ENCODE measurements around the gene MAP2K5.
"Not testable (repeated sequence)": the region's sequence is repeated elsewhere in the genome, so short reads cannot be mapped to it uniquely, and the experiment has no call there.

Gene MAP2K5

GRCh38 chr15:67672834-67673233 lies 130.3 kb downstream of the MAP2K5 start:
- not testable (repeated sequence) for DNase-seq (ENCODE audit: low spot score)

DNA sequence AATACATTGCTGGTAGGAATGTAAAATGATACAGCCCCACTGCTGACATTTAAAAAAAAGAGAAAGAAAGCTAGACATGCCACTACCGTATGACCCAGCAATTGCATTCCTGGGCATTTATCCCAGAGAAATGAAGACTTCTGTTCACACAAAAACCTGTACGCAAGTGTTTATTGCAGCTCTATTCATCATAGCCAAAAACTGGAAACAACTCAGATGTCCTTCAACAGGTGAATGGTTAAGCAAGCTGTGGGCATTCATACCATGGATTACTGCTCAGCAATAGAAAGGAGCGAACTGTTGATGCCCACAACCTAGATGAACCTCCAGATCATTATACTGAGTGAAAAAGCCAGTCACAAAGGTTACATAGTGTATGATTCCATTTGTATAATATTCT lies 132.5 kb downstream of the MAP2K5 start:
- DNase-seq (ENCODE audit: low spot score) = no peak

GRCh38 chr15:67678089-67678488 lies 135.6 kb downstream of the MAP2K5 start:
- DNase-seq (ENCODE audit: low spot score) = no peak

- DNase-seq (ENCODE audit: low spot score) = no peak
Measured at GRCh38 chr15:67678993-67679392, 136.5 kb downstream of the MAP2K5 start.

DNA sequence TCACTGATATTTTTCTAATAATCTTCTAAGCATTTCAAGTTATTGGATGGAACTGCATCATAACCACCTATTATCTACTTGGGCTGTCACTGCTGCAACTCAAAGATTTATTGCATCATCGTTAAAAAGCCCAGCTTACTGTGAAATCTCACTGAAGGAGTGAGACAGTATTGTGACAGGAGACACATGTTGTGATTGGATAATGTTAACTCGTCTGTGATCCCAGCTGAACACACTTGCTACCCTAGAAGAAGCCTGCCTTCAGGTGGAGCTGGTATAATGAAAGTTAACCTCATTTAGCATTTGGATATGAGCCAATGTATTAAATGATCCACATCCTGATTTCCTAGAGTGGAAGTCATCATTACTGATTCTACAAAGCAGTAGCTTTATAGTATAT lies 138.1 kb downstream of the MAP2K5 start:
- DNase-seq (ENCODE audit: low spot score) = no peak

GRCh38 chr15:67685008-67685599 lies 142.6 kb downstream of the MAP2K5 start:
- no peak for DNase-seq (ENCODE audit: low spot score)

- no peak for DNase-seq (ENCODE audit: low spot score)
Measured at GRCh38 chr15:67685716-67686115, 143.2 kb downstream of the MAP2K5 start.

- DNase-seq (ENCODE audit: low spot score) = no peak
Measured at GRCh38 chr15:67690936-67691335, 148.4 kb downstream of the MAP2K5 start.

GRCh38 chr15:67691450-67691849 lies 148.9 kb downstream of the MAP2K5 start:
- no peak for DNase-seq (ENCODE audit: low spot score)

DNA sequence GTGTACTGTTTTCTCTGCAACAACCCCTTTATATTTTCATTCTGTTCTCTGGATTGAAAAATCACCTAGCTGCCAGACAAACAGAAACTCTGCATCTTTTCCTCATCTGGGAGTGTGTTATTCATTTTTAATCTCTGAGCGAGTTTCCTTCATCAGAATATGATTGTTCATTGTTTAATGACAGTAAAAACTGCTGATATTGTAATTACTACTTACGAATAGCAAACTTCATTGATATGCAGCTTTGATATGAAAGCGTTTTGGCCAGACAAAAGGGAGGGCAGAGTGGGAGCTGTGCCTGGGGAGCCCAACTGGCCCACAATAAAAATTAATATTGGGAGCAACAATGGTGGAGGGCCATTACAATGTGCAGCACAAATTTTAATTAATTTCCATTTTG lies 150.1 kb downstream of the MAP2K5 start:
- DNase-seq (ENCODE audit: low spot score) = no peak

DNA sequence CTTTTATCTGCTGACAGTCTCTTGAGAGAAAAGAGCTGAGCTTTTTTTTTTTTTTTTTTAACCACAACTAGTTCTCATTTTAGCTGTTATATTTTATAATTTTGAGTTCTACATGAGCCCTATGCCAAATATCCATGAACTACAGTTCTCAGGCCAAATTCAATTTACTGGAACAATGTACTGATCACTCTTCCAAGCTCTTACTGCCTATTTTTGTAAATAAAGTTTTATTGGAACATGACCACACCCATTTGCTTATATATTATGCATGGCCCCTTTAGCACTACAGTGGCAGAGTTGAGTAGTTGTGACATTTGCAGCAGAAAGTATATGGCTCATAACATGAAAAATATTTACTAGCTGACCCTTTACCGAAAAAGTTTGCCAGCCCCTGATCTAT lies 153.6 kb downstream of the MAP2K5 start:
- no peak for DNase-seq (ENCODE audit: low spot score)

DNA sequence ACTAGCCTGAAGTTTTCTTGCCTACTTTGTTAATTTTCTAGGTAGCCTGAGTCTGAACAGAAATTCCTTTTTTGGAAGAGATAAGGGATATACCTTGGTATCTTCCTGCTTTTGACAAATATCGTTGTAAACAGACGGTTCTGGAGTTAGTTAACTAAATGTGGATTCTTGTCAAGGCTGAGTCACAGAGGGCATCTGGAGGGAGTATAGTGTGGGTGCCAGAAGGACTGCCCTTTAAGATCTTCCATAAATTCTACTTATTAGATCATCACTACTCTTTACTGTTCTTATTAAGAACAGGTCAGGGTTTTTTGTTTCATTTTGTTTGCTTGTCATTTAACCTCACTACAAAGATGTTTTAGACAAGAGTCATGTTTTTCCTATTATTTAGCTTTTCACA lies 157.5 kb downstream of the MAP2K5 start:
- no peak for DNase-seq (ENCODE audit: low spot score)

DNA sequence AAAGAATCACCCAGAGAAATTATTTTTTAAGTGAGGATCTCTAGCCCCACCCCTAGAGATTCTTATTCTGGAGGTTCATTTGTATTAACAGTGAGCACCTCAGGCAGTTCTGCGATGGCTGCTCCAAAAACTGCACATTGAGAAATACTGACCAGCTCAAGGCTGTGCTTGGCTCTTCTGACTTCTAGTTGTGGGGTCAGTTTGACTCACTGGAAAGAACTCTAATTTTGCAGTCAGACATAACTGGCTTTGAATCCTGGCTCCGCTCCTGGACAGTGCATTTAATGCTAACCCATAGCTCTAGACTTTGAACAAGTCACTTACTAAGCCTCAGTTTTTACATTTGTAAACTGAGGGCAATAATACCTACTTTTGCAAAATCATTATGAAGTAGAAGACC lies 159.2 kb downstream of the MAP2K5 start:
- no peak for DNase-seq (ENCODE audit: low spot score)

- DNase-seq (ENCODE audit: low spot score) = no peak
Measured at GRCh38 chr15:67707520-67708283, 165.2 kb downstream of the MAP2K5 start.

- no peak for DNase-seq (ENCODE audit: low spot score)
Measured at GRCh38 chr15:67708500-67708899, 166.0 kb downstream of the MAP2K5 start.

DNA sequence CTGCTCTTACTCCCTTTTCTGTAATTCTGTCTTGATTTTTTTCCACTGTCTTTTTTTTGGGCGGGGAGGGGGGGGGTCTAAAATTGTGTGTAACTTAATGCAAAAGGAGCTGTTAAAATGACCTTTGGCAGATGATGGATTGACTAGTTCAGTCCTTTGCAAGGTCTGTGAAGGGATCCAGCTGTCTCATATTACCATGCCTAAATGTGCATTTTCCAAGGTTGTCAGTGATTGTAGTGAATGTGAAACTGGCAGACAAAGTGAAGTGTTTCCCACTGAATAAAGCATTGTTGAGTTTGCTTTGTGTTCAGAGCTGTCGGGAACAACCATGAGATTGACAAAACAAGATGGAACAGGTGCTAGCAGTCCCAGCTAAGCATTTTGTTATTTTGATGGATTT lies 172.7 kb downstream of the MAP2K5 start:
- no peak for DNase-seq (ENCODE audit: low spot score)

DNA sequence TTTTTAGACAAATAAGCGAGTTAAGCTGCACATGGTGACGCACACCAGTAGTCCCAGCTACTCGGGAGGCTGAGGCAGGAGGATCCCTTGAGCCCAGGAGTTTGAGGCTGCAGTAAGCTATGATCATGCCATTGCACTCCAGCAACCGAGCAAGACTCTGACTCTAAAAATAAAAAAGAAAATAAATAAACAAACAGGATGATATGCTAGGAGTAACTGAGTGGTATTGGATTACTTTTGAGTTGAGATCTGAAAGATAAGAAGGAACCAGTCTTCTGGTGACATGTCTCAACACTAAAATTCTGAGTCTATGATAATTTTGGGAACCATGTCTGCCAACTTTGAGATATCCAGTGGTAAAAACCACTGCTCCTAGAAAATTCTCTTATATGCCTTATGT lies 173.7 kb downstream of the MAP2K5 start:
- no peak for DNase-seq (ENCODE audit: low spot score)

DNA sequence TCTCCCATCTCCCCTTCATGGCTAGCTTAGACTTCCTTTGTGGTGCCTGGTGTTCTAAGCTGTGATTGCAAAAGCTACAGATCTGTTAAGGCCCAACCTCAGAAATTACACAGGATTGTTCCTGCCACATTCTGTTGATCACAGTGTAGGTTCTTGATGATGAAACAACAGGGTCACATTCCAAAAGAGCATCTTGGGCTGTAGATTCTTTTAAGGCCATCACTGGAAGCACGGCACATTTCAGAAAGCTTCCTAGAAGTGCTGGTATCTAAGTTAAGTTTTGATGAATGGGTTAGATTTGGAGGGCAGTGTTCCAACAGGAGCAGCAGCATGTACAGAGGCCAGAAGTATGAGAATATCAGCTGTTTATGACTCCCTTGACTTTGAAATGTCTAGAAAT lies 175.3 kb downstream of the MAP2K5 start:
- no peak for DNase-seq (ENCODE audit: low spot score)

DNA sequence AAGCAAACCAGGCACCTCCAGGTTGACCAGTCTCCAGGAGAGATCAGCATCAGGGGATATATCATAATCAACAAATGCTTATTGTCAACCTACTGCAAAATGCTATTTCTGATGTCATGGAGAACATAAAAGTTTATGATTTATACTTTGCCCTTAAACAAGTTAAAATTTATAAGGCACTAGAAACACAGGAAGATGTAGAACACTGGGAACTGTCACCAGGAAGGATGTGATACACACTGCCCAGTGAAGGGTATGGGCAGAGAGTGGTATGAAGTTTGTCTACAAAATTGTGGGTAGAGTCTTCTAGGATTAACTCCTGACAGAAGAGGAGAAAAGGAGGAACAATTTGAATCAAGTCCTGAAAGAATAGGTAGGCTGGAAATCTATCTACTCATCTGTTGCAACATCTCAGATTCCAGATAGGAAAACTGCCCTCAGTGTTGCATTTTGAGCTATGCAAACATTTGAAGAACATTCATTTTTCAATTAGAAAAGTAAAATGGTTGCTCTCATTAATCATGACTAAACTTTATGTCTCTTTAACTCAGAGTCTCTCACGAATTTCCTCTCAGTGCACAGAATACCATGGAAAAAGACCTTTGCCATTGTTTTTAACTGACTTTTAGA lies 176.9 kb downstream of the MAP2K5 start:
- no peak for DNase-seq (ENCODE audit: low spot score)

- no peak for DNase-seq (ENCODE audit: low spot score)
Measured at GRCh38 chr15:67720556-67721175, 178.2 kb downstream of the MAP2K5 start.

DNA sequence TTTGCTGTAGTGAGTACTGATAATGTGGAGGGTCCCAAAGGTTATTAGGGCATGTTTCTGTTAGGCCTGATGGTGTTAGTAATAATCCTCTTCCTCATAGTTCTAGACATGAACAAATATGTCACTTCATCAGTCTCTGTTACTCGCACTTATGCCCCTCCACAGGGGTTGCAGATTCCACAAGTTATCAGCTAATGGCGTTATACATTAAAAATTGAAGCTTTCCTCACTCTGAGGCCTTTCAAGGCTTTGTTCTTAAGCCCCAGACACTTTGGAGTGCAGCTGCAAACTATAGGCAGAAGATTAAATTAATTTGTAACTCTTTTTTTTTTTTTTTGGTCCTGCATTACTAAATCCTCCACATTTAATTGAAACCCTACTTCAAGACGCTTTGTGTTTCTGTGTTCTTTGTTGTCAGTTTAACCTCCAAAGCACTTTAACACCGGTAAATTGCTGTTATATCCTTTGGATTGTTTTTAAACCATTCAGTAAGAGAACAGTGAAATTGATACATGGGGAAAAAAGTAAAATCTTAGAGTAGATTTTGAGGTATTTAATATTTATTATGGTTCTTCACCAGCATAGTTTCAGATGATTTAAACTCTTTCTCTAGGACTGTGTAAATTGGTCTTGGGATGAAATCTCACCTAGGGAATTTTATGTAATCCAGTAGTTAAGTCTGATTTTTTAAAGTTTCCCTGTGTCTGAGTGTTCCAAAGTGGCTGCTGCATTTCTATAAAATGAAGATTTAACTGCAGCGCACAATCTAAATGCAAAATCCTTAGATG lies 179.7 kb downstream of the MAP2K5 start:
- no peak for DNase-seq (ENCODE audit: low spot score)

DNA sequence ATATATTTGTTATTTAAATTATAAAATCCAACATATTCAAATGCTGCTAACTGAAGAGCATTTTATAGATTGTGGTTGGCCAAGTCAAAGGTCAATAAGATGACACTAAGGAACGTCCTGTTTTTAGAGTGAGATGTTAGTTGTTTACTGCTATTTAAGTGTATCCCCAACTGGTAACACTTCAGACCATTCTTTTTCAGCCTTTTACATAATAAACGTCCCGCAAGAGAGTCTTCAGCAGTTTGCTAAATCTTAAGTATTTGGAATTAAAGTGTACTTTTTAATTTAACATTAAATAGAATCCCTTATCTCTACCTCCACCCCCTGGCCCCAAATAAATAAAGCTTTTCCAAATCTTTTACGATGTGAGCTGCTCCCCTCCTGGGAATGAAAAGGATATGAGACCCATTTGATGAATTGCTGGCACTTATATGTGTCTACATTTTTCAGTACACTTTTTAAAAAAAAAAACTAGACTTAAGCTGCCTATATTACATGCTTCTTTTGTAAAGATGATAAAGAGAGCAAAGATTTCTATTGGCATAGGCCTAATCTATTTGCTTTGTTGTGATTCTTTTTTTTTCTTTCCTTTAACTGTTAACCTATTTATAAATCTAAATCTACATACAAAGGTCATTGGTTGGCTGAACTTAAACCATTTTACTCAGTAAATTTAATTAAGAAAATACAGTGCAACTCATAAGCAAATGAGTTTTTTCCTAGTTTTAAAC lies 181.0 kb downstream of the MAP2K5 start:
- DNase-seq (ENCODE audit: low spot score) = no peak

All from activated CD4-positive, alpha-beta T cell treated with anti-CD3 and anti-CD28 coated beads, Interleukin-2, Interleukin-4, amounts not matched to agents 100 ng/mL and 50 ng/mL, durations not matched to agents 16 hours and 8 hours (primary cell).